ENCODE results near the gene RNF217.

DNA sequence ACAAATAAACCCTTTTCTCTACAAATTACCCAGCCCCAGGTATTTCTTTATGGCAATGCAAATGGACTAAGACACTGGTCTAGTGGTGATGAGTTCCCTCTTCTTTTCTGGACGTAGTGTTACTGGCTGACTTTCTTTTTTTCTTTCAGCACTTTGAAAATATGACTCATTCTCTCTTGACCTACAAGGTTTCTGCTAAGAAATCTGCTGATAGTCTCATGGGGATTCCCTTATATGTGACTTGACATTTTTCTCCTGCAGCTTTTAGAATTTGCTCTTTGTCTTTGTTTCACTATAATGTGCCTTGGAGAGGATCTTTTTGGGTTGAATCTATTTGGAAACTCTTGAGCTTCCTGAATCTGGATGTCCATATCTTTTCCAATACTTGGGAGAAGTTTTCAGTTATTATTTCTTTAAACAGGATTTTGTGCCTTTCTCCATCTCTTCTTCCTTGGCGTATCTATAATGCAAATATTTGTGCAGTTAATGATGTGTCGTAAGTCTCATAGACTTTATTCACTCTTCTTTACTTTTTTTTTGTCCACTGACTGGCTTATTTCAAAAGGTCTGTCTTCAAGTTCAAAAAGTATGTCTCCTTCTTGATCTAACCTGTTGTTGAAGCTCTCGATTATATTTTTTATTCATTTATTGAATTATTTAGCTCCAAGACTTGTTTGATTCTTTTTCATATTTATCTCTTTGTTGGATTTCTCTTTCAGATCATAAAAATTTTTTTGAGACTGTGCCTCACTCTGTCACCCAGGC, 149.2 kb downstream of the RNF217 start:
- TF ChIP-seq EZH2 (IDR thresholded peaks at IDR 0.05): no peak
- no peak for TF ChIP-seq POLR2AphosphoS5 (IDR thresholded peaks at IDR 0.05; ENCODE audit: borderline replicate concordance, low read depth, low read length)

Measured in SK-N-MC (cell line).